Measurements from ENCODE around the gene CALU.

The CALU gene

DNA sequence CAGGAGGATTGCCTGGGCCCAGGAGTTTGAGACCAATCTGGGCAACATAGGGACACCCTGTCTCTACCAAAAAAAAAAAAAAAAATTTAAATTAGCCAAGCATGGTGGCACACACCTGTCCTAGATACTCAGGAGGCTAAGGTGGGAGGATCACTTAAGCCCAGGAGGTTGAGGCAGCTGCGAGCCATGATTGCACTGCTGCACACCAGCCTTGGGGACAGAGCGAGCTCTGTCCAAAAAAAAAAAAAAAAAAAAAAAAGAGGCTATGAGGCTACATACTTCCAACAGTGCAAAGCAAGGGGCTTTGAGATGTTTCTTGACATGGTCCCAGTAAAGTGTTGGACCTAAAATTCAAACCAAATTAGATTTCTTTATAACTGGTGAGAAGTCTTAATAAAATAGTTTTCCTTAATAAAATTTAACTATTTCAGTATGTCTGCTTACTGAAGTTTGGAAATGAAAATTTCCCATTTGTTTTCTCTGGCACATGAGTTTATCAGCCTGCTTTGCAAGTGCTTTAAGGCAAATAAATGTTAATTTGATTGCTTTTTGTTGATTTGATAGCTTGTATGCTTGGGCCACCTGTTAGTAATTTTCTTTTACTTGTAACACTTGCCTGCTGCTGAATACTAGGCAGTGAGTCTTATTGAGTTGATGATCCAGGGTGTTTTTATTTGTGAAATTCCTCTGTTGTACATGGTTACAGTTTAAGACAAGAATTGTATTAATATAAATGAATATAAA lies 16.1 kb downstream of the CALU start:
- FAIRE-seq: no peak

DNA sequence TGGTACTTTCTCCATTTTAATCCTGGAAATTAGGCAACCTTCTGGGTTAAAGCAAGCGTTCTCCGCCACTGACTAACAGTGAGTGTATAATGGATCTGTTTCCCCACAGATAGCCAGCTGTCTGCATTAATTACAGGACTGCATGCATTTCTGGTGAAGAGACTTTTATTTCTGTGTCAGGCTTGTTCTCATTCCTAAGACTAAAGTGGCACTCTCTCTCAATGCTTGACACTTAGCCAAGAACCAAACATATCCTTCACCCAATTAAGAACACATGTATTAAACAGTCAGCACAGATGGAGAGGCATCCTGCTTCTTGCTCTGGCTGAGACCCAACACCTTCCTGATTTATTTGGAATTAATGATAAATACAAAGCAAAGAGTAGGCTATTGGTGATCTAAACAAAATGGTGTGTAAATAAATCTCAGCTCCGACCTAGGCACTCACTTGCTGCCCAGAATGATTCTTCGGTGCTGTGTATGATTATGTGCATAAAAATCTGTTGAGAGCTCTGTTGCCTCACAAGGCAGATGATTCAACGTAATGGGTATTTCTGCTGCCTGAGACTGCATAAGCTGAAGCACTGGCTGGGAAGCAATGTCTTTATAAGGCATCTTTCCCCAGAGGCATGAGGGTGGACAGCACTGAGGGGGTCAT lies 16.8 kb downstream of the CALU start:
- FAIRE-seq: no peak

DNA sequence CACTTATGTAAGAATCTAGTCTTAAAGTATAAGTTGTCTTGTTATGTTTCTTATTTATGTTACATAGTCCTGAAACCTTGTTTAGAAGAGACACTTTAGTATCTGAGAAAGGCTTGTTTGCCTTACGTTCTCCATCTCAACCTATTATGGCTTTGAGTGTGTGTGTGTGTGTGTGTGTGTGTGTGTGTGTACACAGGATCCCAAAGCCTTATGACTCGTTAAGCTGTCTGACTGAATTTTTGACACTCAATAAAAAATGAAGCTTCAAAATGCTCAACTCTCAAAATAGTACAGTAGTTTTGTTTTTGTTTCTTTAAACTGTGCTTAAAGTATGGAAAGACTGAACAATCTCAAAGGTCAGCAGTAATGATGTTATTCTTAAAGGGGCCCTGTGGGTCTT lies 18.0 kb downstream of the CALU start:
- FAIRE-seq: peak; percentile 9

DNA sequence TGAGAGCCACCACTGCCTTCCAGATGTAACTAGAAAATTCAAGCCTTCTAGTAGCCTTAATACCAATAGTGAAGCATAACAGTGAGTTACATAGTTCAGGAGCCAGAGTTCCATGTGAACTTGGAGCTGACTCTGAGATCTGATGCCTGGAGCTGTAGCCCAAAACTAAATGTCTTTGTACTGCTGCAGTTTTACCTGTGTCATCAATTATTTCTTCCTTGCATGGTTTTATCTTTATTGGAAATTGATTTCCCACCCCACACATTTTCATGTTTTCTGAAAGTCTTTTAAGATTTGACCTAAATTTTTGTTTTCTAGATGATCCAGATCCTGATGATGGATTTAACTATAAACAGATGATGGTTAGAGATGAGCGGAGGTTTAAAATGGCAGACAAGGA lies 19.4 kb downstream of the CALU start:
- no peak for FAIRE-seq

DNA sequence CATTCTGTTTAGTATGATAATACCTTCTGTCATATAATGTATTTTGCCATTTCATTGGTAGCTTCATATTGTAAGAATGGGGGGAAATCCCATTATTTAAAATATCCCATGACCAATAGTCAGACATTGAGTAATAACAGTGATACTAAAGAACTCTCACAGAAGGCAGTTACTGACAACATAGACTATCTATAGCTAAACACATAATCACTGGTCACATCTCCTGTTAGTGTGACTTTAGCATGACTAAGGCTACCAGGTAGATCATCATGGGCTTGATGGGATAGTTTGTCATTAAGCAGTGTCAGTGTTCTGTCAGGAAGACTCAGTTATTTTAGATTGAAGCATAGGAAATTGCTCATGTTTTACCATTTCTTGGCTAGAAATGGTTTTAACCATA lies 20.1 kb downstream of the CALU start:
- FAIRE-seq: no peak

DNA sequence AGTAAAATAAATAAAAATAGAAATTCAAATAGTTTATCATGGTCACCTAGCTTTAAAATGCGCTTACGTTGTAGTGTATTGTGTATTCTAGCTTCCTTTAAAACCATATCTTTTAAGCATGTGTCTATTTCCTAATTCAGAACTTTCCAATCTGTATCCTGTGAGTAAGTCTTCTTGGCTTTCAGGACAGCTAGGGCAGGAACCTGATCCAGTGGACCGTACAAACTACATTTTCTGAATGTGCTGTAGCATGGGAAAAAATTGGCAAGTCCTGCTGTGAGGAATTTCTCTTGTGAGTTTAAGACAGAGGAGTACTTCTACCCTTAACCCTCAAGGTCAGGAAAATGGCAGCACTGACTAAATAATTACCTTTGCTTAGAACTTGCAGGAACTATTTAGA lies 24.4 kb downstream of the CALU start:
- no peak for FAIRE-seq

DNA sequence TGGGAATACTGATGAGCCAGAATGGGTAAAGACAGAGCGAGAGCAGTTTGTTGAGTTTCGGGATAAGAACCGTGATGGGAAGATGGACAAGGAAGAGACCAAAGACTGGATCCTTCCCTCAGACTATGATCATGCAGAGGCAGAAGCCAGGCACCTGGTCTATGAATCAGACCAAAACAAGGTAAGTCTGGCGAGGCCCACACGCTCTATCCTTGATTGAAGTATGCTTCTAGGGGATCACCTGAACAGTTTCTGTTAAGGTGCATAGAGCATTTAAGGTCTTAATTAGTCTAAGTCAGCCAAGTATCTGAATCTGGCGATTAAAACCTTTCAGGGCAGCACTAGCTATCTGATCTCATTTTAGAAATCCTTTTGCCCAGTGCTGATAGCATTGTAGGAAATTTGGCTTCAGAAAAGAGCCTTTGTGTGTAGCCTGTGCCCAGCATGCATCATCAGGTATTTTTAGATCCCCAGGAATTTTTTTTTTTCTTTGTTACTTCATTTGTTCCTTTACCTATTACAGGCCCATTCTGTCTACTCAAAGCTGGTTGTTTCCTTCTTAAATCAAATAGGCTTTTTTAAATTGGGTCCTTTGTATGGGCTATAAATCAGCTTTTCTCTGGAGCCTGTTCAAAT lies 28.4 kb downstream of the CALU start:
- no peak for FAIRE-seq

DNA sequence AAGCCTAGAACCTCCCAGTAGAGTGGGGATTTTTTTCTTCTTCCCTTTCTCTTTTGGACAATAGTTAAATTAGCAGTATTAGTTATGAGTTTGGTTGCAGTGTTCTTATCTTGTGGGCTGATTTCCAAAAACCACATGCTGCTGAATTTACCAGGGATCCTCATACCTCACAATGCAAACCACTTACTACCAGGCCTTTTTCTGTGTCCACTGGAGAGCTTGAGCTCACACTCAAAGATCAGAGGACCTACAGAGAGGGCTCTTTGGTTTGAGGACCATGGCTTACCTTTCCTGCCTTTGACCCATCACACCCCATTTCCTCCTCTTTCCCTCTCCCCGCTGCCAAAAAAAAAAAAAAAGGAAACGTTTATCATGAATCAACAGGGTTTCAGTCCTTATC lies 31.1 kb downstream of the CALU start:
- FAIRE-seq: no peak

DNA sequence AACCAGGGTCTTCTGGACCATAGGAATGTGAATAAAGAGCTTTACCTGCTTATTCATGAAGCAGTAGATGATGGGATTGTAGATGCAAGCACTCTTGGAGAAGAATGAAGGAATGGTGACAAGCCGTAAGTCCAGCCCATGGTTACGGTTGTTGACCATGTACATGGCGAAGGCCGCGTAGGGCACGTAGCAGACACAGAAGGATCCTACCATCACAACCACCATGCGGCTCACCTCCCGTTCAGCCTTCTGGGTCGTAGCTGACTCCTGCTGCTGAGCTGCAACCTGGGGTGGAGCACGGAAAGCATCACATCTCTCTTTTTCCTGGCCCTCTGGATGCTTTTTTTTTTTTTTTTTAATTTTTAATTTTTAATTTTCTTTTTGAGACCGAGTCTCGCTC lies 34.4 kb downstream of the CALU start:
- FAIRE-seq: no peak

DNA sequence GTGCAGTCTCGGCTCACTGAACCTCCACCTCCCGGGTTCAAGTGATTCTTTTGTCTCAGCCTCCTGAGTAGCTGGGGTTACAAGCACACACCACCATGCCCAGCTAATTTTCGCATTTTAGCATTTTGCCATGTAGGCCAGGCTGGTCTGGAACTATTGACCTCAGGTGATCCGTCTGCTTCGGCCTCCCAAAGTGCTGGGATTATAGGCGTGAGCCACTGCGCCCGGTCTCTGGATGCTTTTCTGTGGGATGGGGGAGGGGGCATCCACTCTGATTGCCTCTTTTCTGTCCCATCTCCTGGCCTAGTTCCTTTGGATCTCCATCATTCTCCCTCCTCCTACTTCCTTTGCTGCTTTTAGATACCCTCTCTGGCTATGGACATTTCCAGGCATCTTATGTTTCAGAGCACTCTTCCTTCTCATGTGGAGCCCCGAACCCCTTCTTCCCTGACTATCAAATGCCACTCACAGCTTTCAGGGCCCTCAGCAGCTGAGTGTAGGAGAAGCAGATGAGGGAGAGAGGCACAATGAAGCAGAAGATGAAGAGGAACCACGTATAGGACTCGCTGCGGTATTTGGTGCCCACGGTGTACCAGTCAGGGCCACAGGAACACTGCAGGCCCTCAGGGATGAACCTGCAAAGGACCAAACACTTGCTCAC lies 35.0 kb downstream of the CALU start:
- FAIRE-seq: no peak

DNA sequence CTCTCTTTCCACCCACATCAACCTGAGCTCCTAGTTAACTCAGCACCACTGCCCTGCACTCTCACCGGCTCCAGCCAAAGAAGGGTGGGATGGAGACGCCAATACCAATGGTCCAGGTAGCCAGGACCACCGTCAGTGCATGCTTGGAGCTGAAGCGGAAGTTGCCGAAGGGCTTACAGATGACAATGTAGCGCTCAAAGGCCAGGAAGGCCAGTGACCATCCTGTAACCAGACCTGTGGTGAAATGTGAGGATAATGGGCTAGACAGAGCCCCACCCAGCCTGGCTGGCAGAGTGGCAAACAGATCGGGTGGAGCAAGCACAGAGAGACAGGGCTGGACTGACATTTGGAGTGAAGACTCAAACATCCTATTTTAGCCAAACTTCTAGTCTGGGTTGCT lies 35.8 kb downstream of the CALU start:
- FAIRE-seq: no peak

DNA sequence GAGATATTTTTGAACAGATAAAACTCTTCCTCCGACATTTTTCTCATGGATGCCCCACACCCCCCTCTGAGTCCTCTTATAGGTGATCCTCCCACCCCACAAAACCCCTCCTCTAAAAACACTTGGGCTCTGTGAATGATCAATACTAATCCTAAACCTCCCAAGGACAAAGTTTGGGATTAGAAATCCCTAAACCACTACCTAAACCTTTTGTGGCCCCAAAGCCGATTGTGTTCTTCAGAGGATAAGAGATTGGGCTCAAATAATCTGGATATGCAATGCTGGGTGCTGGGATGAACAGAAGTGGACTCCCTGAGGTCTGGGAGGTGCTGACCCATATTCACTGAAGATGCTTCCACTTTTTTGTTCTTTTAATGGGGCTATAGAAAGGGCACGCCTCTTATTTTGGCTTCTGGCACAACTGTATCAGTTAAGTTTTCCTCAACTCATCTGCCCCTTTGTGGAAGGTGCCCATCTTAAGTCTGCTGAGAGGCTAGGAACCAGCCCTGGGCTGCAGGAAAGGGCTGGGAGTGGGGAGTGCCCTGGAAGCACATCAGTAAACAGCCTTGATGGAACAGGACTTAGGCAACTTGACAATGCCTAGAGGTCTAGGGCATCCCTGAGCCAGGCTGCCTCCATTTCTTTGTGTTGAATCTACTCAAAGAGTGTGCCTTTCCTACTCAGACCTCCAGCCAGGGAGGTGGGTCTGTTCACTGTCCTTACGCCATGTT lies 36.8 kb downstream of the CALU start, which contains the start of gene OPN1SW:
OPN1SW (minus strand) TSS at position 51 of the 731 bp plus-strand sequence; CDS start at position 38, 13 bp downstream.
- FAIRE-seq: no peak

DNA sequence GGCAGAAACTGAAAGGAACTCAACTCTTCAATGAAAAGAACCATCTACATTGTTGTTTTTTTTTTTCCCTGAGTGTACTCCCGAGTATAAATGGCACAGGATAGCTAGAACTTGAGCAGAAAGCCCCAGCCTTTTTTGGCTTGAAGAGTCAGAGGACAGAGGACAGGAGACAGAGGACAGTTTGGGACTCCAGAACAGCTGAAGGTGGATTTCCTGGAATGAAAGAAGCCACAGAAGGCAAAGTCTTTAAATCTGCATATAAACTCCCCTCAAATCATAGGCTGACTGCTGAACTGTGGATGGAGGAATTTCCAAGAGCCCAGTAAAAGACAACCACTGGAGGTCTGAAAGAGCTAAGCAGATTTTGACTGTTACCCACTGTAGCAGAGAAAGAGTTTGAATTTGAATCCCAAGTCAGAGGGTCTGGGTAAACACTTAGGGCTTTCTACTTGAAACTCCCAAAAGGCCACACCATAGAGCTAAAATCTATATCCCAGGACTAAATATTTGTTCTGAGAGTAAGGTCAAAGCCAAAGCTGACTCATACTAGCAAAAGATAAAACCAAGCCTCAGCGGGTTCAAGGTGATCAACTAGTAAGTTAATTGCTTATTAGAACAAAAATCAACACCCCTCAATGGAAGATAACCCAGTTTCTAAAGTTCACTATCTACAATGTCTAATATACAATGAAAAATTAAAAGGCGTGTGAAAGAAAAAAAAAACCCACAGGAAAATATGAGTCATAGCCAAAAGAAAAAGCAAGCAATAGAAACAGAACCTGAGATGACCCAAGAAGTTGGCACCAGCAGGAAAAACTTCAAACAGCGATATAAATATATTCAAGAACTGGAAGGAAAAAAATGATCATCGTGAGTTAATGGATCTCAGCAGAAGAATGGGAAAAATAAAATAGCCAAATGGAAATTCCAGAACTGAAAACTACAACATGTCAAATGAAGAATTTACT lies 38.3 kb downstream of the CALU start:
- no peak for FAIRE-seq

DNA sequence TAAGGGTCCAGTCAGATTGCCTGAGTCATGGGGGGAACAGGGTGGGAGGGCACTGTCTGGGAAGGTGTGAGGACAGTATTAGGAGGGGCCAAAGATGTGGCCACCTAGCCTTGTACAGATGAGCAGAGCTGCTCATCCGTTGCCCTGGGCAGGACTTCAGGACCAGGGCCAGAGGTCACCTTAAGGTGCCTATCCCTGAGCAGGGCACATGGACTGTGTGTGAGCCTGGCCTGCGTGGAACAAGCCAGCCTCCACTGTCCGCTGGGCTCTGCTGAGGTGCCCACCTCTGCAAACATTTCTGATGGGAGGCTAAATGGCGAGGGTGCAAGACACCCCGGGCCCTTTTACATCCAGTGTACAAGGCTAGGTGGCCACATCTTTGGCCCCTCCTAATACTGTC lies 39.8 kb downstream of the CALU start:
- FAIRE-seq: no peak

DNA sequence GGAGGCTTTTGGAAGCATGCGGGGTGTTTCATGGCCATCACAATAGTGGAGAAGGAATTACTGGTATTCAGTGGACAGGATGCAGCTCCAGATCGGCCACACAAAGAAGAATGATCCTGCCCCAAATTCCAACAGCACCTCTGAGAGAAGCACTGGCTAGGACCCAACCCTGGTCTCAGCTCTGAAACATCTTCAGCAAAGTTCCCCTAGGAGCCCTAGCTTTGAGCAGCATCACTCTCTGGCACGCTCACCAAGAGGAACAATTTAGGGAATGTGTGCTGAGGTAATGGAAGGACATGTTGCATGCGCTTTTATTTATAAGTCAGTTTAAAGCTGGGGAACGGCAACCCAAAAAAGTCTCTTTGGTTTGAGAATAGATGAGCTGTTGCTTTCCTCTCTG lies 42.0 kb downstream of the CALU start:
- FAIRE-seq: no peak

DNA sequence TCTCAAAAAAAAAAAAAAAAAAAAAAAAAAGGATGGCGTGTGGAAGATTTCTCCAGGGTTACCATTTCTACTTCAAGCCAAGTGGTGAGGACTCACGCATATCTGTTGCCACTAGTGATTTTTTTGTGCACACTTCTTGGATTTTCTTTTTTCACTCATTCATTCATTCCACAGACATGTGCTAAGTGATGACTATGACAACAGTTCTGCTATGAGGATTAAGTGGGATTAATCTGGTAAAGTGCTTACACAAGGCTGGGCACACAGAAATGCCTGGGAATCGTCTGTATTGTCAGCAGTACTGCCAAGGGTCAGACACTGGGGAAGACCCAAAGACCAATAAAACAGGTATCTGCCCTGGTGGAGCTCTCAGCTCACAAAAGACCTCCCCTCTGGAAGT lies 42.7 kb downstream of the CALU start:
- no peak for FAIRE-seq

DNA sequence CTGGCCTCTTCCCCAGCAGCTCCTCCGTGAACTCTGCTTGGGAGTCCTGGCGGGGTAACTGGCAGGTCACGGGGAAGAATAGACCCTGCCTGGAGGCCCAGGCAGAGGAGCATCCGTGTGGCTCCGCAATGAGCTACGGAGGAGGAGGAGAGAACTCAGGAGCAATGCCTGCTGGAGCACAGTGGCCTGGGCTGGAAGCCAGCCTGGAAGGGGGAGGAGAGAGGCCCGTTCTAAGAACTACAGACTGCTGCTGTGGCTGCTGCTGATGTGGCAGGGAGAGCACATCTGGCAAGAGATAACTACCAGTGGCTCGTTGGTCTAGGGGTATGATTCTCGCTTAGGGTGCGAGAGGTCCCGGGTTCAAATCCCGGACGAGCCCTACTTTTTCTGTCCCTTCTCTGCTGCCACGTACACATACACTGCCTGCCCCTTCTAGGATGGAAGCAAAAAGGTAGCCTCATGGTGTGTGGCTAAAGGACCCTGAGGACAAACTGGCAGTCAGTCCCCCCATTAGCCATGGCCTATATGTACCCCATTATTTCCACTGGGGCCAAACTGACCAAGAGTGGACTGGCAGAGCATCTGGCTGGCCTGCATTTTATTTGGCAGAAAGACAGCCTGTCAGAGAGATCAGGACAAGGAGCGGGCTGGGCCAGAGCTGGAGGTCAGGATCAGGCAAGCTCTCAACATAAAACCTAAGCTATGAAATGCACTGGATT lies 44.1 kb downstream of the CALU start:
- no peak for FAIRE-seq

DNA sequence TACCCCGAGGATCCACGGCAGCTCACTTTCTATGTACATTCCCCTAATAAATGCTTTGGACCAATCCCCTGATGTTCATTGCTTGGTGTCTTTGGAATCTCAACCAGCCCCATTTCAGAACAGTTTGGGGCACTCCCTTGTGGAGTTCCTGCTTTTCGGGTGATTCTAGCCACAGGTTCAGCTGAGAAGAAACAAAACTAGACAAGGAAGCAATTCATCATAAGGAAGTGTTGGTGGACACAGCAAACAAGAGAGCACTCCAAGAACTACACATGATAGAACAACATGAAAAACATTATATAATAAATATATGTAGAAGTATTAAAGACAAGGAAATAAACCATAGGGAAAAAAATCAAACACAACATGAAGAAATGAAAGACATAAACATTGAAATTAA lies 46.6 kb downstream of the CALU start:
- no peak for FAIRE-seq

DNA sequence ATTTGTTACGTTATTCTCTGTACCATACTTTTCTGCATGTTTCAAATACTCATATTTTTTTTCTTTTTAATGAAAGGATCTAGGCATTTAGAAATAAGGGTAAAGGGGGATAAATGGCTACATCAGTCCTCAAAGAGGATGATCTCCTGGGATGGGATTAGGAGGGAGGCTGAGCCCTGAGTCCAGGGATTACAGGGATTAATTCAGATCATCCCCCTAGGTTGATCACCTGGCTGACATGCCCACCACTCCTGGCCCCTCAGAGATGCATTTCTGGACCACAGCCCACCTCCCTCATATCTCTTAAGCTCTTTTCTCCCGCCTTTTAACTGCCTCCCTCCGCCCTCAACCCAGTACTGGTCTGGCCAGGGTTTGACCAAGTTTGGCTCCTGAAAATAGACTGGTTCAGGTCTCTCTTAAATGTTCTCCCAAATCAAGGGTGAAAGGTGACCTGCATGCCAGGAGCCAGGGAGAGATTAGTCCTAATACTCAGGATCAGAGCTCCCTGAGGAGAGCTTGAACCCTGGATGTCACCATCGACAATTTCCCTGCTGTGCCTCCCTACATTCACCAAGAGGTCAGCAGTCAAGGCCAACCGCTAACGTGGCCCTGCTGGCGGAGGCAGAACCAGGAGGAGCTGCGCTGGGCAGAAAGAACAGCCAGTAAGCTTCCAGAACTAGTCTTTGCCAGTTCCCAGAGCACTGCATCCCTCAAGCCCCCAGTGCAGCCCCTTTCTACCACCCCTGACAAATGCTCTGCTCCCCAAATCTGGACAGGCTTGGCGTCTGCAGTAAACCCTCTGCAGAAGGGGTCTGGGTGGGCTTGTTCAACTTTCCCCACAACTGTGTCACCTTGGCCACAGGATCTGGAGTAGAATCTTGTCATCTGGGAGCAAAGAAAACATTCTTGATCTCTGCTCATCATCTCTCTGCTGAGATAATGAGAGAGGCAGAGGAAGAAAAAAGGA lies 49.6 kb downstream of the CALU start:
- FAIRE-seq: no peak
